Measurements from ENCODE around the gene BABAM1. TPM values are rescaled to one million over a fixed set of nuclear protein-coding genes. Genes with fewer than 3 reads are reported as not detected.

BABAM1 gene
- total and polyA plus RNA-seq, 10 of the 15 experiments (the other 5 are each of a cell fraction or from before 2014, with no cell fraction given): 11.9 to 154 (median 103) TPM

DNA sequence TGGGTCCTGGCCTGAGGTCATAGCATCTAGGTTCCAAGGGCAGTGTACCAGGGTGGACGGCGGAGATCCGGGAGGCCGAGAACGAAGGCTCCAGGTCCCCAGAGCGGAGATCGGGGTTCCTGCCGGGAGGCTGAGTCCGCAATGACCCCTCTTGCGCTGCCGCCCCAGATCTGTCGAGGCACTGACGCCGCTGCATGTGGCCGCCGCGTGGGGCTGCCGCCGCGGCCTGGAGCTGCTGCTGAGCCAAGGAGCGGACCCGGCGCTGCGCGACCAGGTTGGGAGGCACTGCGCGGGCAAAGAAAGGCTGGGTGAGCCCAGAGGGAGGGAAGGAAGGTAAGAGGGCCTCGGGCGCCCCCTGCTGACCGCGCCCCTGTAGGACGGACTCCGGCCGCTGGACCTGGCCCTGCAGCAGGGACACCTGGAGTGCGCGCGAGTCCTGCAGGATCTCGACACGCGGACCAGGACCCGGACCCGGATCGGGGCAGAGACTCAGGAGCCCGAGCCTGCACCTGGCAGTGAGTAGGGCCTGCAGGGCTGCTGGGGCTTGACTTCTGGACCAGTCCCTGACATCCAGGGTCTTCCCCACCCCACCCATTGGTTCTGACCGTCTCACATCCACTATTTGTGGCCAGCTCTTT, 15.4 kb downstream of the BABAM1 start (continued):
- TF ChIP-seq RAD21 (IDR thresholded peaks at IDR 0.05; ENCODE audit: insufficient read depth, low read depth, low read length) (peak; percentile 79), GATAD2B (conservative IDR thresholded peaks at IDR 0.05; ENCODE audit: low read depth) (peak; percentile 84), IKZF1 (conservative IDR thresholded peaks at IDR 0.05) (peak; percentile 78), RUNX3 (IDR thresholded peaks at IDR 0.05; ENCODE audit: low read length) (peak; percentile 23; the same call in 1 of the 2 replicates), POU2F2 (IDR thresholded peaks at IDR 0.05; ENCODE audit: borderline replicate concordance, low read depth, low read length) (0 out of 3 replicates have a peak, but pooled peaks have one; percentile 11), DPF2 (IDR thresholded peaks at IDR 0.05) (peak; percentile 38), LARP7 (IDR thresholded peaks at IDR 0.05) (peak; percentile 81; the same call in 1 of the 2 replicates), RB1 (IDR thresholded peaks at IDR 0.05; ENCODE audit: borderline replicate concordance) (peak; percentile 90; the same call in 1 of the 2 replicates), ASH2L (IDR thresholded peaks at IDR 0.05; ENCODE audit: borderline replicate concordance, low read depth) (0 out of 2 replicates have a peak, but pooled peaks have one; percentile 34), SMC3 (IDR thresholded peaks at IDR 0.05; ENCODE audit: borderline replicate concordance, low read length) (peak; percentile 80), ESRRA (IDR thresholded peaks at IDR 0.05; ENCODE audit: low read length) (no peak), ATF7 (IDR thresholded peaks at IDR 0.05; ENCODE audit: low read depth) (no peak), YY1 (IDR thresholded peaks at IDR 0.05; ENCODE audit: low read depth, low read length) (0 out of 2 replicates have a peak, but pooled peaks have one; percentile 64), SUZ12 (IDR thresholded peaks at IDR 0.05; ENCODE audit: unreplicated experiment) (no peak), NBN (IDR thresholded peaks at IDR 0.05) (peak; percentile 49; the same call in 1 of the 2 replicates), SIN3A (IDR thresholded peaks at IDR 0.05; ENCODE audit: low read depth, low read length) (0 out of 2 replicates have a peak, but pooled peaks have one; percentile 42), NR2F1 (conservative IDR thresholded peaks at IDR 0.05) (peak; percentile 65)
- TF ChIP-seq, protein P1, sequence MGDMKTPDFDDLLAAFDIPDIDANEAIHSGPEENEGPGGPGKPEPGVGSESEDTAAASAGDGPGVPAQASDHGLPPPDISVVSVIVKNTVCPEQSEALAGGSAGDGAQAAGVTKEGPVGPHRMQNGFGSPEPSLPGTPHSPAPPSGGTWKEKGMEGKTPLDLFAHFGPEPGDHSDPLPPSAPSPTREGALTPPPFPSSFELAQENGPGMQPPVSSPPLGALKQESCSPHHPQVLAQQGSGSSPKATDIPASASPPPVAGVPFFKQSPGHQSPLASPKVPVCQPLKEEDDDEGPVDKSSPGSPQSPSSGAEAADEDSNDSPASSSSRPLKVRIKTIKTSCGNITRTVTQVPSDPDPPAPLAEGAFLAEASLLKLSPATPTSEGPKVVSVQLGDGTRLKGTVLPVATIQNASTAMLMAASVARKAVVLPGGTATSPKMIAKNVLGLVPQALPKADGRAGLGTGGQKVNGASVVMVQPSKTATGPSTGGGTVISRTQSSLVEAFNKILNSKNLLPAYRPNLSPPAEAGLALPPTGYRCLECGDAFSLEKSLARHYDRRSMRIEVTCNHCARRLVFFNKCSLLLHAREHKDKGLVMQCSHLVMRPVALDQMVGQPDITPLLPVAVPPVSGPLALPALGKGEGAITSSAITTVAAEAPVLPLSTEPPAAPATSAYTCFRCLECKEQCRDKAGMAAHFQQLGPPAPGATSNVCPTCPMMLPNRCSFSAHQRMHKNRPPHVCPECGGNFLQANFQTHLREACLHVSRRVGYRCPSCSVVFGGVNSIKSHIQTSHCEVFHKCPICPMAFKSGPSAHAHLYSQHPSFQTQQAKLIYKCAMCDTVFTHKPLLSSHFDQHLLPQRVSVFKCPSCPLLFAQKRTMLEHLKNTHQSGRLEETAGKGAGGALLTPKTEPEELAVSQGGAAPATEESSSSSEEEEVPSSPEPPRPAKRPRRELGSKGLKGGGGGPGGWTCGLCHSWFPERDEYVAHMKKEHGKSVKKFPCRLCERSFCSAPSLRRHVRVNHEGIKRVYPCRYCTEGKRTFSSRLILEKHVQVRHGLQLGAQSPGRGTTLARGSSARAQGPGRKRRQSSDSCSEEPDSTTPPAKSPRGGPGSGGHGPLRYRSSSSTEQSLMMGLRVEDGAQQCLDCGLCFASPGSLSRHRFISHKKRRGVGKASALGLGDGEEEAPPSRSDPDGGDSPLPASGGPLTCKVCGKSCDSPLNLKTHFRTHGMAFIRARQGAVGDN (IDR thresholded peaks at IDR 0.05): peak; percentile 89
- TF ChIP-seq, protein P2, sequence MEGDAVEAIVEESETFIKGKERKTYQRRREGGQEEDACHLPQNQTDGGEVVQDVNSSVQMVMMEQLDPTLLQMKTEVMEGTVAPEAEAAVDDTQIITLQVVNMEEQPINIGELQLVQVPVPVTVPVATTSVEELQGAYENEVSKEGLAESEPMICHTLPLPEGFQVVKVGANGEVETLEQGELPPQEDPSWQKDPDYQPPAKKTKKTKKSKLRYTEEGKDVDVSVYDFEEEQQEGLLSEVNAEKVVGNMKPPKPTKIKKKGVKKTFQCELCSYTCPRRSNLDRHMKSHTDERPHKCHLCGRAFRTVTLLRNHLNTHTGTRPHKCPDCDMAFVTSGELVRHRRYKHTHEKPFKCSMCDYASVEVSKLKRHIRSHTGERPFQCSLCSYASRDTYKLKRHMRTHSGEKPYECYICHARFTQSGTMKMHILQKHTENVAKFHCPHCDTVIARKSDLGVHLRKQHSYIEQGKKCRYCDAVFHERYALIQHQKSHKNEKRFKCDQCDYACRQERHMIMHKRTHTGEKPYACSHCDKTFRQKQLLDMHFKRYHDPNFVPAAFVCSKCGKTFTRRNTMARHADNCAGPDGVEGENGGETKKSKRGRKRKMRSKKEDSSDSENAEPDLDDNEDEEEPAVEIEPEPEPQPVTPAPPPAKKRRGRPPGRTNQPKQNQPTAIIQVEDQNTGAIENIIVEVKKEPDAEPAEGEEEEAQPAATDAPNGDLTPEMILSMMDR (IDR thresholded peaks at IDR 0.05 in 2 of 3, conservative IDR thresholded peaks at IDR 0.05 in 1 of 3; ENCODE audit: control insufficient read depth in 2 of 3, extremely low read depth in 1 of 3, insufficient read depth in 1 of 3, low read depth in 3 of 3, low read length in 3 of 3): peak; percentile 90 to 96 (median 94); a peak in 5 of 6 replicates

Measured in GM12878 (cell line).